Heart left ventricle (tissue), 16 donors: ENCODE measurements around the gene ABCC1. TPM values are rescaled to one million over a fixed set of nuclear protein-coding genes. Genes with fewer than 3 reads are reported as not detected.

ENCODE experiments used
- ATAC-seq, 4 donors: fragments of 200-7000 bp; cut with Tn5 transposase; one replicate each; pipeline ENCODE4 v1.9.1; 2020 to 2022; ENCODE audit warnings: moderate library complexity in 4 of 4, mild to moderate bottlenecking in 3 of 4, moderate number of reproducible peaks in 1 of 4
- DNase-seq, 5 donors: peaks; one replicate each; pipeline ENCODE4 v3.0.0-alpha.2; 2020
- H3K27ac ChIP-seq, 12 donors: fragments of 200-600 bp; sonication (generic) in 4 of 12; one replicate each; pipeline versions ENCODE4 v1.5.0 to v1.8.0; 2016 to 2022; ENCODE audit warnings: mild to moderate bottlenecking in 2 of 12
- H3K27me3 ChIP-seq, 9 donors: fragments of 200-600 bp; sonication (generic) in 2 of 9; one replicate each; pipeline versions ENCODE4 v1.5.1 to v1.8.0; 2016 to 2022; ENCODE audit warnings: mild to moderate bottlenecking in 3 of 9
- H3K36me3 ChIP-seq, 9 donors: fragments of 200-600 bp; sonication (generic) in 2 of 9; one replicate each; pipeline versions ENCODE4 v1.5.0 to v1.8.0; 2018 to 2022; ENCODE audit warnings: mild to moderate bottlenecking in 2 of 9
- H3K4me1 ChIP-seq, 12 donors: fragments of 200-600 bp; sonication (generic) in 4 of 12; one replicate each; pipeline versions ENCODE4 v1.5.0 to v1.8.0; 2016 to 2022; ENCODE audit warnings: mild to moderate bottlenecking in 3 of 12
- H3K4me3 ChIP-seq, 12 donors: fragments of 200-600 bp; sonication (generic) in 4 of 12; one replicate each; pipeline versions ENCODE4 v1.5.0 to v1.8.0; 2017 to 2022; ENCODE audit warnings: mild to moderate bottlenecking in 9 of 12, moderate library complexity in 4 of 12
- H3K9me3 ChIP-seq, 12 donors: fragments of 200-600 bp; sonication (generic) in 4 of 12; one replicate each; pipeline versions ENCODE4 v1.5.0 to v1.8.0; 2016 to 2022; ENCODE audit warnings: mild to moderate bottlenecking in 1 of 12
- CTCF ChIP-seq, 12 donors: fragments of 200-600 bp; sonication (generic) in 4 of 12; IDR thresholded peaks; one replicate each; pipeline versions ENCODE4 v1.5.0 to v1.8.0; 2018 to 2022; ENCODE audit warnings: antibody characterized with exemption in 12 of 12, mild to moderate bottlenecking in 5 of 12
- POLR2A ChIP-seq, 2 donors: fragments of 450-650 bp; IDR thresholded peaks; one replicate each; pipeline ENCODE4 v1.6.1; 2017; ENCODE audit warnings: antibody characterized with exemption in 2 of 2, mild to moderate bottlenecking in 2 of 2, moderate library complexity in 2 of 2
- WGBS, 4 donors: extraction: QIAGEN DNeasy Blood & Tissue Kit in 2 of 4; methylation state at CpG; one replicate each; pipeline versions ENCODE4 v1.1.5 to v1.1.7; 2013 to 2018; 5-methylcytosine and 5-hydroxymethylcytosine counted together
- intact Hi-C, 10 donors: fragments of 100-400 bp; cut with DNase I; formaldehyde crosslinking; loops; one replicate each; pipeline versions ENCODE4 v1.11.1 to v1.14.2; 2022
- polyA plus RNA-seq, 2 donors: library from polyadenylated mRNA; stranded (reverse); fragments of 200-250 nt; gene quantifications; one replicate each; pipeline ENCODE4 v1.2.3, GENCODE V29; 2013
- total RNA-seq, 9 donors: library from RNA; depleted of rRNA in 2 of 9; stranded (reverse); fragments of >200 nt in 2 of 9; fragmentation: NEBNext Ultra II Directional in 3 of 9; extraction: Animal tissue kit (Norgen Biotek cat#: 25700) in 3 of 9; gene quantifications; one replicate each; pipeline versions ENCODE4 v1.1.0 to v1.2.4, GENCODE V29; 2016 to 2023
- donor health status: ischemic (EF 13 %, LVEDD 7.1; RV severe dilation, severe dysfunction).
- donor health status: healthy with polysubstance abuse.
- donor health status: DM: no; HTN: yes; CAD: no.
- donor health status: DM: no; HTN: no; CAD: no.
- donor health status: ischemic (EF 25% LVEDD 6.9; RV normal size, moderate dysfunction).
- donor health status: ischemic (EF 25% LVEDD 5.7; RV mildly dilated, moderate dysfunction).
- donor health status: healthy.
- donor health status: DM: yes; HTN: yes; CAD: no.
- donor health status: ischemic (EF 35%, LVEDD 5.7; RV mildly dilated, moderate dysfunction).
- donor health status: nonischemic (EF 11% LVEDD 7.7; RV severe dilation, severe dysfunction).
- donor health status: DM: yes; HTN: yes; CAD: no.
- donor health status: PGD.
- donor health status: ischemic (EF 29% LVEDD 5.4; RV normal size, mild dysfunction).
- donor health status: nonischemic (EF 23%, LVEDD 6.1; RV moderate dilation, normal function).

Gene ABCC1
- total and polyA plus RNA-seq, 11 donors = 8.1 to 28.0 (median 22.4) TPM

GRCh38 chr16:16155234-16155633 lies 205.8 kb downstream of the ABCC1 start:
- H3K36me3 ChIP-seq = no peaks in the 10 kb centered on the region
- H3K27ac ChIP-seq = no peak overlapping the region
- TF ChIP-seq CTCF (IDR thresholded peaks at IDR 0.05) = no peak
- TF ChIP-seq POLR2A (IDR thresholded peaks at IDR 0.05) = no peak
- H3K9me3 ChIP-seq = peaks cover 0 to 24% (median 14%) of the 10 kb centered on the region in 12 donors
- no peak for ATAC-seq
- 89 to 94% (median 93%) methylated on average over 3 of the region's 3 CpGs for WGBS, 4 donors
- intact Hi-C loops = no loop called here
- no peaks in the 10 kb centered on the region for H3K27me3 ChIP-seq
- DNase-seq = no peak
- H3K4me3 ChIP-seq = no peak overlapping the region
- H3K4me1 ChIP-seq = peaks cover 0 to 7% (median 2%) of the 10 kb centered on the region in 12 donors

GRCh38 chr16:16157166-16157565 lies 207.8 kb downstream of the ABCC1 start:
- ATAC-seq (no peak), DNase-seq (no peak)
- Histone ChIP-seq H3K9me3 (peaks cover 0 to 24% (median 14%) of the 10 kb centered on the region in 12 donors), H3K27me3 (no peaks in the 10 kb centered on the region), H3K36me3 (no peaks in the 10 kb centered on the region), H3K4me3 (no peak overlapping the region), H3K4me1 (no peaks in the 10 kb centered on the region), H3K27ac (no peak overlapping the region)
- TF ChIP-seq POLR2A (IDR thresholded peaks at IDR 0.05) (no peak), CTCF (IDR thresholded peaks at IDR 0.05) (no peak)
- intact Hi-C loops = no loop called here
- 86 to 96% (median 89%) methylated on average over 1 of the region's 1 CpG for WGBS, 4 donors

- H3K27ac ChIP-seq = no peak overlapping the region
- WGBS, 4 donors = 79 to 97% (median 89%) methylated on average over 4 of the region's 4 CpGs
- DNase-seq = no peak
- peaks cover 0 to 24% (median 14%) of the 10 kb centered on the region in 12 donors for H3K9me3 ChIP-seq
- intact Hi-C loops = no loop called here
- H3K36me3 ChIP-seq = no peaks in the 10 kb centered on the region
- H3K4me3 ChIP-seq = no peak overlapping the region
- TF ChIP-seq POLR2A (IDR thresholded peaks at IDR 0.05) (no peak), CTCF (IDR thresholded peaks at IDR 0.05) (no peak)
- no peak for ATAC-seq
- no peaks in the 10 kb centered on the region for H3K4me1 ChIP-seq
- H3K27me3 ChIP-seq = no peaks in the 10 kb centered on the region
Observed at GRCh38 chr16:16158082-16158658, 208.8 kb downstream of the ABCC1 start.

- DNase-seq (no peak), ATAC-seq (no peak)
- intact Hi-C loops = no loop called here
- 81 to 86% (median 84%) methylated on average over 3 of the region's 3 CpGs for WGBS, 4 donors
- Histone ChIP-seq H3K27ac (no peak overlapping the region), H3K9me3 (peaks cover 0 to 24% (median 14%) of the 10 kb centered on the region in 12 donors), H3K27me3 (no peaks in the 10 kb centered on the region), H3K36me3 (no peaks in the 10 kb centered on the region), H3K4me3 (no peak overlapping the region), H3K4me1 (no peaks in the 10 kb centered on the region)
- no peak for TF ChIP-seq POLR2A (IDR thresholded peaks at IDR 0.05)
- no peak for TF ChIP-seq CTCF (IDR thresholded peaks at IDR 0.05)
Observed at GRCh38 chr16:16158741-16159374, 209.4 kb downstream of the ABCC1 start.
